GM21360 (cell line): ENCODE data around the gene GPR55.

Experiments
- ATAC-seq: cut with Tn5 transposase; IDR thresholded peaks from one replicate; pipeline ENCODE4 v1.9.1; 2021; ENCODE audit warnings: mild to moderate bottlenecking, moderate library complexity; ENCODE audit not compliant: unreplicated experiment

The GPR55 gene

GRCh38 chr2:230951396-230951795 lies 26.4 kb upstream of the GPR55 start:
- no peak for ATAC-seq

- no peak for ATAC-seq
Measured at GRCh38 chr2:230950874-230951339, 25.9 kb upstream of the GPR55 start.

GRCh38 chr2:230949966-230950873 lies 25.2 kb upstream of the GPR55 start:
- peak; percentile 63 for ATAC-seq

- ATAC-seq = peak; percentile 38
Measured at GRCh38 chr2:230947908-230948365, 22.9 kb upstream of the GPR55 start.

- ATAC-seq = no peak
Measured at GRCh38 chr2:230947235-230947576, 22.2 kb upstream of the GPR55 start.

GRCh38 chr2:230946429-230947234 lies 21.6 kb upstream of the GPR55 start:
- ATAC-seq = no peak

- no peak for ATAC-seq
Measured at GRCh38 chr2:230944757-230945372, 19.8 kb upstream of the GPR55 start.

- peak; percentile 50 for ATAC-seq
Measured at GRCh38 chr2:230944123-230944653, 19.1 kb upstream of the GPR55 start.

GRCh38 chr2:230942920-230943896 lies 18.2 kb upstream of the GPR55 start:
- ATAC-seq = peak; percentile 49

GRCh38 chr2:230942371-230942770 lies 17.3 kb upstream of the GPR55 start:
- ATAC-seq = no peak

- no peak for ATAC-seq
Measured at GRCh38 chr2:230941202-230942180, 16.4 kb upstream of the GPR55 start.

- ATAC-seq = no peak
Measured at GRCh38 chr2:230940471-230940815, 15.4 kb upstream of the GPR55 start.

- ATAC-seq = no peak
Measured at GRCh38 chr2:230939691-230940470, 14.8 kb upstream of the GPR55 start.

- no peak for ATAC-seq
Measured at GRCh38 chr2:230939066-230939591, 14.1 kb upstream of the GPR55 start.

- ATAC-seq = no peak
Measured at GRCh38 chr2:230938516-230939065, 13.5 kb upstream of the GPR55 start.

- ATAC-seq = no peak
Measured at GRCh38 chr2:230938098-230938497, 13.1 kb upstream of the GPR55 start.

- ATAC-seq = no peak
Measured at GRCh38 chr2:230937362-230937761, 12.3 kb upstream of the GPR55 start.
